Breast epithelium (tissue), 3 donors: ENCODE data around the gene GPBP1L1.

Source experiments
- POLR2A ChIP-seq: fragments of 450-650 bp; IDR thresholded peaks from one replicate; pipeline ENCODE4 v1.6.1; 2016; ENCODE audit warnings: antibody characterized with exemption, mild to moderate bottlenecking, moderate library complexity
- TF ChIP-seq, protein P1 (sequence below), 3 donors: fragments of 450-650 bp; IDR thresholded peaks; one replicate each; pipeline ENCODE4 v1.5.1; 2016 to 2017; ENCODE audit warnings: antibody characterized with exemption in 3 of 3, mild to moderate bottlenecking in 3 of 3, moderate library complexity in 3 of 3

DNA sequence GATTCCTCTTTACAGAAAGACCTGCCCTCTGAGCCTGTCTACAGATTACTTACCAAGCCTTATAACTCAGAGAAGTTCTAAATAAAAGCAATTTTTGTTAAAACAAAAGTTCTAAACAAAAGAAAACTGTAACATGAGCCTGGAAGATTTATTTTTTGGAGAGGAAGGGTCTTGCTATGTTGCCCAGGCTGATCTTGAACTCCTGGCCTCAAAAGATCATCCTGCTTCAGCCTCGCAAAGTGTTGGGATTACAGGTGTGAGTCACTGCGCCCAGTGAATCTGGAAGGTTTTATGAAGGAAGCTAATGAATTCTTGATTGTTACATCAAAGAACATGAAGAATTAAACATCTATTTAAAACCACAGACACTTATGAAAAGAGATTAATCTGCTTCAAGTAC lies 27.1 kb downstream of the GPBP1L1 start:
- TF ChIP-seq, protein P1, sequence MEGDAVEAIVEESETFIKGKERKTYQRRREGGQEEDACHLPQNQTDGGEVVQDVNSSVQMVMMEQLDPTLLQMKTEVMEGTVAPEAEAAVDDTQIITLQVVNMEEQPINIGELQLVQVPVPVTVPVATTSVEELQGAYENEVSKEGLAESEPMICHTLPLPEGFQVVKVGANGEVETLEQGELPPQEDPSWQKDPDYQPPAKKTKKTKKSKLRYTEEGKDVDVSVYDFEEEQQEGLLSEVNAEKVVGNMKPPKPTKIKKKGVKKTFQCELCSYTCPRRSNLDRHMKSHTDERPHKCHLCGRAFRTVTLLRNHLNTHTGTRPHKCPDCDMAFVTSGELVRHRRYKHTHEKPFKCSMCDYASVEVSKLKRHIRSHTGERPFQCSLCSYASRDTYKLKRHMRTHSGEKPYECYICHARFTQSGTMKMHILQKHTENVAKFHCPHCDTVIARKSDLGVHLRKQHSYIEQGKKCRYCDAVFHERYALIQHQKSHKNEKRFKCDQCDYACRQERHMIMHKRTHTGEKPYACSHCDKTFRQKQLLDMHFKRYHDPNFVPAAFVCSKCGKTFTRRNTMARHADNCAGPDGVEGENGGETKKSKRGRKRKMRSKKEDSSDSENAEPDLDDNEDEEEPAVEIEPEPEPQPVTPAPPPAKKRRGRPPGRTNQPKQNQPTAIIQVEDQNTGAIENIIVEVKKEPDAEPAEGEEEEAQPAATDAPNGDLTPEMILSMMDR (IDR thresholded peaks at IDR 0.05) = no peak
- TF ChIP-seq POLR2A = no peak
